Stimulated activated CD8-positive, alpha-beta memory T cell treated with anti-CD3 and anti-CD28 coated beads, Interleukin-12 subunit alpha, Interleukin-12 subunit beta, amount 100 ng/mL, for 24 hours (primary cell): ENCODE measurements around the gene DLST.

Experiments used
- DNase-seq: peaks from one replicate; pipeline ENCODE4 v3.0.0-alpha.2; 2020; ENCODE audit errors: extremely low read depth

The DLST gene

GRCh38 chr14:74881431-74882102 is at the start of gene DLST:
Gene DLST (plus strand): TSS chr14:74881916. CDS start chr14:74881954, 38 bp downstream.
- DNase-seq: peak; percentile 71

GRCh38 chr14:74832849-74833248 is 48.9 kb upstream of the DLST start:
- no peak for DNase-seq

- no peak for DNase-seq
Observed at GRCh38 chr14:74834692-74835392, 46.9 kb upstream of the DLST start.

- DNase-seq: no peak
Observed at GRCh38 chr14:74835645-74836250, 46.0 kb upstream of the DLST start.

GRCh38 chr14:74836251-74836960 is 45.3 kb upstream of the DLST start:
- no peak for DNase-seq

GRCh38 chr14:74838166-74838565 is 43.5 kb upstream of the DLST start:
- no peak for DNase-seq

GRCh38 chr14:74840603-74841030 is 41.1 kb upstream of the DLST start:
- no peak for DNase-seq

- no peak for DNase-seq
Observed at GRCh38 chr14:74841230-74842207, 40.2 kb upstream of the DLST start.

- DNase-seq: no peak
Observed at GRCh38 chr14:74843653-74844052, 38.1 kb upstream of the DLST start.

GRCh38 chr14:74846168-74846567 is 35.5 kb upstream of the DLST start:
- no peak for DNase-seq

- DNase-seq: no peak
Observed at GRCh38 chr14:74846968-74847665, 34.6 kb upstream of the DLST start.

GRCh38 chr14:74848768-74849167 is 32.9 kb upstream of the DLST start:
- no peak for DNase-seq

- no peak for DNase-seq
Observed at GRCh38 chr14:74852922-74853530, 28.7 kb upstream of the DLST start.

GRCh38 chr14:74853581-74853980 is 28.1 kb upstream of the DLST start:
- no peak for DNase-seq

GRCh38 chr14:74855021-74855420 is 26.7 kb upstream of the DLST start:
- DNase-seq: no peak

- no peak for DNase-seq
Observed at GRCh38 chr14:74855945-74856344, 25.8 kb upstream of the DLST start.

GRCh38 chr14:74856366-74856765 is 25.4 kb upstream of the DLST start:
- no peak for DNase-seq

GRCh38 chr14:74858022-74858421 is 23.7 kb upstream of the DLST start:
- DNase-seq: no peak

- DNase-seq: no peak
Observed at GRCh38 chr14:74859757-74860552, 21.8 kb upstream of the DLST start.
